ENCODE results near the gene IL34. TPM values are rescaled to one million over a fixed set of nuclear protein-coding genes. Genes with fewer than 3 reads are reported as not detected.

IL34 gene
- total RNA-seq, 1 experiment from 2014 or later = not detected

DNA sequence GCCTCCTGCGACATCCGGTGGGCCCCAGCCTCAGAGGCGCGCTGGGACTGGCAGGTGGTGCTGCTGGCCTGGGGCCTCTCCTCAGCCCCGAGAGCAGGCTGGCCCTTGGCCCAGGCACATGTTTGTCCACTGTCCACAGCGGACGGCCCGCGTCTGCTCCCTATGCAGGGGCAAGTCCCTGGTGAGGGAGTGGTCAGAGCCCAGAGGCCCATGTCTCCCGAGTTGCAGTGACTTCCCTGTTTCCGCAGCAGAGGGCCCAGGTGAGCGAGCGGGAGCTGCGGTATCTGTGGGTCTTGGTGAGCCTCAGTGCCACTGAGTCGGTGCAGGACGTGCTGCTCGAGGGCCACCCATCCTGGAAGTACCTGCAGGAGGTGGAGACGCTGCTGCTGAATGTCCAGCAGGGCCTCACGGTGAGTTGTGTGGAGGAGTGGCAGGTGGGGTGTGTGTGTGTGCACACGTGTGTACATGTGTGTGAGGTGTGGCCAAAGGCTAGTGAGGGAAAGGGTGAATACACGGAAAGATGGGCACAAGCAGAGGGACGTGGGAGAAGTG lies 10.4 kb downstream of the IL34 start:
- Histone ChIP-seq H2AFZ (ENCODE audit: low read depth, low read length, poor library complexity, severe bottlenecking) (no peak overlapping the region), H3K27ac (ENCODE audit: low read depth, low read length) (no peak overlapping the region), H3K27me3 (ENCODE audit: insufficient read depth, low read length) (no peaks in the 10 kb centered on the region), H3K4me2 (ENCODE audit: low read length) (no peak overlapping the region), H3K36me3 (ENCODE audit: control insufficient read depth in 1 of 2, insufficient read depth in 2 of 2, low read length in 2 of 2) (no peaks in the 10 kb centered on the region), H3K9me3 (ENCODE audit: control insufficient read depth in 1 of 2, insufficient read depth in 1 of 2, low read depth in 1 of 2, low read length in 2 of 2) (no peaks in the 10 kb centered on the region), H3K9ac (ENCODE audit: low read length) (no peak overlapping the region), H3K4me1 (ENCODE audit: control insufficient read depth in 1 of 2, insufficient read depth in 2 of 2, low read length in 2 of 2) (peaks cover 0 to 8% of the 10 kb centered on the region in 2 experiments; a peak in 2 of 4 replicates), H3K9me2 (ENCODE audit: insufficient read depth) (no peaks in the 10 kb centered on the region), H4K20me1 (ENCODE audit: insufficient read depth) (no peaks in the 10 kb centered on the region), H3K4me3 (replicated peaks in 1 of 2; ENCODE audit: low read depth in 1 of 2, low read length in 2 of 2) (no peak overlapping the region), H3K79me2 (ENCODE audit: insufficient read depth, low read length) (no peaks in the 10 kb centered on the region)
- ATAC-seq (no peak), DNase-seq (ENCODE audit: low read depth, low spot score) (no peak)
- intact Hi-C loops (cut with micrococcal nuclease) = loop anchor here (10.0 kb wide), 1 partner anchor 132 kb away; the partner anchor contains the start of genes COG4 and SF3B3
- BruUV-seq (replicated peaks) = no TSS peak
- POLR2A ChIA-PET = no interaction called here
- TF ChIP-seq POLR2A (IDR thresholded peaks at IDR 0.05; ENCODE audit: borderline replicate concordance, extremely low read depth, insufficient read depth, insufficient read length) (no peak), ELF1 (IDR thresholded peaks at IDR 0.05; ENCODE audit: borderline replicate concordance, low read depth) (no peak), EZH2 (IDR thresholded peaks at IDR 0.05) (no peak), CBX3 (IDR thresholded peaks at IDR 0.05; ENCODE audit: low read depth) (no peak), SRF (IDR thresholded peaks at IDR 0.05; ENCODE audit: low read depth) (no peak), JUND (IDR thresholded peaks at IDR 0.05) (no peak)
- TF ChIP-seq, protein P1, sequence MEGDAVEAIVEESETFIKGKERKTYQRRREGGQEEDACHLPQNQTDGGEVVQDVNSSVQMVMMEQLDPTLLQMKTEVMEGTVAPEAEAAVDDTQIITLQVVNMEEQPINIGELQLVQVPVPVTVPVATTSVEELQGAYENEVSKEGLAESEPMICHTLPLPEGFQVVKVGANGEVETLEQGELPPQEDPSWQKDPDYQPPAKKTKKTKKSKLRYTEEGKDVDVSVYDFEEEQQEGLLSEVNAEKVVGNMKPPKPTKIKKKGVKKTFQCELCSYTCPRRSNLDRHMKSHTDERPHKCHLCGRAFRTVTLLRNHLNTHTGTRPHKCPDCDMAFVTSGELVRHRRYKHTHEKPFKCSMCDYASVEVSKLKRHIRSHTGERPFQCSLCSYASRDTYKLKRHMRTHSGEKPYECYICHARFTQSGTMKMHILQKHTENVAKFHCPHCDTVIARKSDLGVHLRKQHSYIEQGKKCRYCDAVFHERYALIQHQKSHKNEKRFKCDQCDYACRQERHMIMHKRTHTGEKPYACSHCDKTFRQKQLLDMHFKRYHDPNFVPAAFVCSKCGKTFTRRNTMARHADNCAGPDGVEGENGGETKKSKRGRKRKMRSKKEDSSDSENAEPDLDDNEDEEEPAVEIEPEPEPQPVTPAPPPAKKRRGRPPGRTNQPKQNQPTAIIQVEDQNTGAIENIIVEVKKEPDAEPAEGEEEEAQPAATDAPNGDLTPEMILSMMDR (IDR thresholded peaks at IDR 0.05 in 2 of 3, conservative IDR thresholded peaks at IDR 0.05 in 1 of 3; ENCODE audit: borderline replicate concordance in 1 of 3, insufficient read depth in 1 of 3, low read depth in 2 of 3, low read length in 2 of 3) = no peak
- CTCF ChIA-PET = interaction anchor here (1.5 kb wide), 1 partner anchor 114 kb away, joined by 4 read pairs; no protein-coding TSS in a partner anchor
- RAD21 ChIA-PET (ENCODE audit: low non-redundant PET in 1 of 2, low total read pairs in 2 of 2, uncharacterized antibody in 2 of 2, unreplicated experiment in 2 of 2) = no interaction called here

DNA sequence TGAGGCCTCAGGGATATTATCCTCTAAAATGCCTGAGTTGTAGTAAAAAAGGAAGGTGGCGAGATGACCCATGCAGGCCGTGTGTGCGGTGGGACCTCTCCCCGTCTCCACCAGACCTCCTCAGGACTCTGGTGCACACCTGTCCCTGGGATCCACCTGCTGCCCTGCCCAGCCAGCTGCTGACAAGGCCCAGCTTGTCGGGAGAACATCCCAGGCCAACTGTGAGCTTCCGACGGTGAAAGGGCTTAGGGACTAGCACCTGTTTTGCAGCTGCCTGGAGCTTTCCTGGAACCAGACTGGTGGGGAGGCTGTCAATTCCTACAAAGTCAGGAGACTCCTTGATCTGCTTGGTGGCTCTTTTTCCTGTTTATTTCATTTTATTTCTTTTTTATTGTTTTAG lies 11.6 kb downstream of the IL34 start:
- no peak overlapping the region for H2AFZ ChIP-seq (ENCODE audit: low read depth, low read length, poor library complexity, severe bottlenecking)
- no peak for ATAC-seq
- H3K9me3 ChIP-seq (ENCODE audit: control insufficient read depth in 1 of 2, insufficient read depth in 1 of 2, low read depth in 1 of 2, low read length in 2 of 2) = no peaks in the 10 kb centered on the region
- no TSS peak for BruUV-seq (replicated peaks)
- RAD21 ChIA-PET (ENCODE audit: low non-redundant PET in 1 of 2, low total read pairs in 2 of 2, uncharacterized antibody in 2 of 2, unreplicated experiment in 2 of 2) = no interaction called here
- CTCF ChIA-PET = interaction anchor here (1.5 kb wide), 1 partner anchor 113 kb away, joined by 4 read pairs; no protein-coding TSS in a partner anchor
- H3K4me1 ChIP-seq (ENCODE audit: control insufficient read depth in 1 of 2, insufficient read depth in 2 of 2, low read length in 2 of 2) = peaks cover 0 to 8% of the 10 kb centered on the region in 2 experiments; a peak in 2 of 4 replicates
- H3K27me3 ChIP-seq (ENCODE audit: insufficient read depth, low read length) = no peaks in the 10 kb centered on the region
- H3K4me2 ChIP-seq (ENCODE audit: low read length) = no peak overlapping the region
- no peak for DNase-seq (ENCODE audit: low read depth, low spot score)
- no peak overlapping the region for H3K4me3 ChIP-seq (replicated peaks in 1 of 2; ENCODE audit: low read depth in 1 of 2, low read length in 2 of 2)
- intact Hi-C loops (cut with micrococcal nuclease) = loop anchor here (10.0 kb wide), 1 partner anchor 133 kb away; the partner anchor contains the start of genes COG4 and SF3B3
- H3K27ac ChIP-seq (ENCODE audit: low read depth, low read length) = no peak overlapping the region
- no peak overlapping the region for H3K9ac ChIP-seq (ENCODE audit: low read length)
- POLR2A ChIA-PET = no interaction called here
- H3K36me3 ChIP-seq (ENCODE audit: control insufficient read depth in 1 of 2, insufficient read depth in 2 of 2, low read length in 2 of 2) = no peaks in the 10 kb centered on the region
- H3K79me2 ChIP-seq (ENCODE audit: insufficient read depth, low read length) = no peaks in the 10 kb centered on the region
- H4K20me1 ChIP-seq (ENCODE audit: insufficient read depth) = no peaks in the 10 kb centered on the region
- no peaks in the 10 kb centered on the region for H3K9me2 ChIP-seq (ENCODE audit: insufficient read depth)
- TF ChIP-seq CEBPB (IDR thresholded peaks at IDR 0.05; ENCODE audit: low read depth) = no peak
- no peak for TF ChIP-seq CBX3 (IDR thresholded peaks at IDR 0.05; ENCODE audit: low read depth)
- TF ChIP-seq EZH2phosphoT487 (IDR thresholded peaks at IDR 0.05; ENCODE audit: borderline replicate concordance) = no peak
- no peak for TF ChIP-seq SIN3A (IDR thresholded peaks at IDR 0.05; ENCODE audit: low read depth)
- no peak for TF ChIP-seq MAX (IDR thresholded peaks at IDR 0.05)
- no peak for TF ChIP-seq ELF1 (IDR thresholded peaks at IDR 0.05; ENCODE audit: borderline replicate concordance, low read depth)
- TF ChIP-seq POLR2AphosphoS5 (IDR thresholded peaks at IDR 0.05; ENCODE audit: low read depth, low read length) = no peak
- TF ChIP-seq YY1 (IDR thresholded peaks at IDR 0.05; ENCODE audit: extremely low read depth, insufficient replicate concordance, low read depth, low read length) = no peak
- TF ChIP-seq SRF (IDR thresholded peaks at IDR 0.05; ENCODE audit: low read depth) = no peak
- TF ChIP-seq ZBTB33 (IDR thresholded peaks at IDR 0.05; ENCODE audit: extremely low read depth, insufficient replicate concordance, low read length) = no peak
- no peak for TF ChIP-seq ATF3 (IDR thresholded peaks at IDR 0.05)
- TF ChIP-seq ZNF274 (IDR thresholded peaks at IDR 0.05; ENCODE audit: low read depth, low read length) = no peak
- TF ChIP-seq EZH2 (IDR thresholded peaks at IDR 0.05) = no peak
- no peak for TF ChIP-seq ZFX (IDR thresholded peaks at IDR 0.05)

Measured in HCT116 (cell line).